ENCODE data around the gene SIX1.

- no peak for TF ChIP-seq CTCF (conservative IDR thresholded peaks at IDR 0.05; ENCODE audit: low read length)
- no peak for TF ChIP-seq EZH2phosphoT487 (IDR thresholded peaks at IDR 0.05; ENCODE audit: borderline replicate concordance)
Measured at GRCh38 chr14:60656686-60657455, 7.6 kb upstream of the SIX1 start.

Data from Loucy (cell line).